Jurkat, Clone E6-1 (cell line): ENCODE results near the gene SEMA6B.
"Not testable (repeated sequence)": the region's sequence is repeated elsewhere in the genome, so short reads cannot be mapped to it uniquely, and the experiment has no call there.

ENCODE experiments used
- DNase-seq: peaks from one replicate; pipeline ENCODE4 v3.0.0-alpha.2; 2011; ENCODE audit warnings: low read depth, low spot score
- H3K4me3 ChIP-seq: 2 replicates; pipeline ENCODE4 v1.5.1; 2011; ENCODE audit warnings: mild to moderate bottlenecking, low read length, control low read depth, moderate library complexity

Gene SEMA6B

DNA sequence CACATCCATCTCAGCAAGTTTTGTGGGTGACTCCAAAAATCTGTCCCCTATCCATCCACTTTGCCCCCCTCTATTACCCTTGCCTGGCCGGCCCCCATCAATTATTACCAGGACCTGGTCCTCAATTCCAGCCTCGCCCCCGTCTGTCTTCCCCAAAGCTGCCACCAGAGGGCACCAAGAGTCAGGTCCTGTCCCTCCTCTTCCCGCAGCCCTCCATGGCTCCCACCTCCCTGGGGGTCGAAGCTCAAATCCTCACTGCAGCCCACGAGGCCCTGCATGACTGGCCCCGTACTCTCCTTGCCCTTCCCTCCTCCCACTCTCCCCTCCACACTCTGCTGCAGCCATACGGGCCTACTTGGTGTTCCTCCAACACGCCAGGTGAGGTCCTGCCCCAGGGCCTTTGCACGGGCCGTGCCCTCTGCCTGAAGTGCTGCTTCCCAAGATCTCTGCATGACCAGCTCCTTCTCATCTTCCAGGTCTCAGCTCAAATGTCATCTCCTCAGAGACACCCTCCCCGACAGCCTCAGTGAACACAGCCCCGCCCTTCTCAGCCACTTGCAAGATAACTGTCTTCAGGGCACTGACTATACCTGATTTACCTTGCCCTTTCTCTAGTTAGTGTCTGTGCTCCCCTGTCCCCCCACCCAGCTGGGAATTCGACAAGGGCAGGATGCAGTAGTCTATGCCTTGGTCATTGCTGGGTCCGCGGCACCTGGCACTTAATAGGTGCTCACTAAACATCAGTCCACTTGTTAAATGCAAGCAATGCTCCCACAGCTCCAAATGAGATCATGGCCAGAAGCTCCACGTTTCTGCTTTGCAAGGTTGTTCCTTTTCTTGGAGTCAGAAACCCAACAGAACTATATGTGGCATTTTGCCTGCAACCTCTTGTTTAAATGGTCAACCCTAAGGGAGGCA, 16.8 kb upstream of the SEMA6B start:
- no peak overlapping the region for H3K4me3 ChIP-seq
- DNase-seq, result peak; percentile 20

DNA sequence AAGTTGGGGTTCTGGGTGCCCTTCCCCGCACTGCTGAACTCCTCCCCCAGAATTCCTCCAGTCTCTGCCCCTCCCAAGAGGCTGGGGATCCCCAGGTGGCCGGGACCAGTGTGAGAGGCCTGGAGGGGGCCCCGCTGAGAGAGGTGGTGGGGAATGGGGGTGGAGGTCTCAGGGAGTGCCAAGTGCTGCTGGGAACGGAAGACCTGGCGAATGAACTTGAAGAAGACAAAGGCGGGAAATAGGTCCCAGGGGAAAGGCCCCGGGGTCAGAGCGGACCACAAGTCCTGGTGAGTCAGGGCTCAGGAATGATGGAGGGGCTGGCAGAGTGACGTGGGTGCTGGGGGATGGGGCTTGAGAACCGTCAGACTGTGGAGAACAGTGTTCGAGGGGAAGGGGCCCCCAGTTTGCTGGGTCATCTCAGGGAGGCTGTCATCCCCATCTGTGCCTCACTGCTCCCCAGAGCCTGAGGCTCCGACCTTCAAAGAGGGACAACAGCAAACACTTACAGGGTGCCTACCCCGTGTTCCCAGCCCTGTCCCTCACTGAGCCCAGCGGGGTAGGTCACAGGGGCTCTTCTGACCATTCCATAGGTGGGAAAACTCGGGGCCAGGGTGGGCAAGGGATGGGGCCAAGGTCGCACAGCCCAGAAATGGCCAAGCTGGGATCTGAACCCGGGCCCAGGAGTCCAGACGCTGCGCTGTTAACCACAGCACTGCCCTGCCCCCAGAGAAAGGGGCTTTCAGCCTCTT, 16.0 kb upstream of the SEMA6B start:
- DNase-seq, result no peak

DNA sequence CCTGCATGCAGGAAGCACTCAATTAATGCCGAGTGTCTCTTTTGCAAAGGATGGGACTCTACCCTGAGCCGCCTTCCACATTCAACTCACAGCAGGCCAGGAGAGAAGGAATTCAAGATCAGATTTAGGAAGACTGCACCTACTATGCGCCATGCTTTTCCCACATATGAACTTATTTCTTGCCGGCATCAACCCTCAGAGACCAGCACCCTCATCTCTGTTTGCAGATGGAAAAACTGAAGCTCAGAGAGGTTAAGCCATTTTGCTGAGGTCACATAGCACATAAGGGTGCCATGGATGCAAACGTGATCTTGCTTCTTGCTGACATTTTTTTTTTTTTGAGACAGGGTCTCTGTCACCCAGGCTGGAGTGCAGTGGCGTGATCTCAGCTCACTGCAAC, 14.2 kb upstream of the SEMA6B start:
- no peak for DNase-seq
- no peak overlapping the region for H3K4me3 ChIP-seq

More for the DNA sequence above, 16.0 kb upstream of the SEMA6B start:
- H3K4me3 ChIP-seq, result no peak overlapping the region

DNA sequence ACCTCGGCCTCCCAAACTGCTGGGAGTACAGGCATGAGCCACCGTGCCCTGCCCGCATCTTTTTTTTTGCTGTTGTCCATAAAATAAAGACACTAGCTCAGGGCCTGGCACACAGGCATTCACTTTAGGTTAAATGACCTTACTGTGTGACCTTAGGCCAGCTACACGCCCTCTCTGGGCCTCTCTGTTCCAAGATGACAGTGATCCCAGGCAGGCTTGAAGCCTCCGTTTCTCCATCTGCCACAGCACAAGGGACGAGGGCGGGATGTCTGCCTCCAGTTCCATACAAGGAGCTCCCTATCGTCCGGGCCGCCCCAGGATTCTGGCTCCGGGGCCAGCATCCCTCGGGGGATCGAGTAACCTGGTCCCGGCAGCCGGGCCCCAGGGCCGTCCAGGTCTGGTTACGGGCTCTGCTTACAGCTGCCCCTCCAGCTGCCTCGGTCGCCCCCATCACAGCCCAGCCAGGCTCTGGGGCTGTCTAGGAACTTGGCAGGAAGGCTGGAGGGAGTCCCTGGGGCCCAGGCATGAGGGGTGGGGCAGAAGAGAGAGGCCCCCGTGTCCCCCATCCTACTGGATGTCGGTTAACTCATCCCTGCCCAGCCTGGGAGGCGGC, 11.9 kb upstream of the SEMA6B start:
- H3K4me3 ChIP-seq, result no peak overlapping the region
- no peak for DNase-seq

DNA sequence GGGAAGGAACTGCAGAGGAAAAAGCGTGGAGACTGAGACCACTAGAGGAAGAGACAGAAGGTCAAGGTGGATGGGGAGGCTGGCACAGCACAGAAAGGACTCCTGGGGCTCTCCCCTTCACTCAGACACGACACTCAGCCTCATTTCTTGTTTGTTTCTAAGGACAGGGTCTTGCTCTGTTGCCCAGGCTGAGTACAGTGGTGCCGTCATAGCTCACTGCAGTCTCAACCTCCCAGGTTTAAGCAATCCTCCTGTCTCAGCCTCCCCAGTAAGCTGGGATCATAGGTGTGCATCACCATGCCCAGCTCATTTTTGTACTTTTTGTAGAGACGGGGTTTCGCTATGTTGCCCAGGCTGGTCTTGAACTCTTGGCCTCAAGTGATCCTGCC, 11.4 kb upstream of the SEMA6B start:
- no peak overlapping the region for H3K4me3 ChIP-seq
- no peak for DNase-seq

DNA sequence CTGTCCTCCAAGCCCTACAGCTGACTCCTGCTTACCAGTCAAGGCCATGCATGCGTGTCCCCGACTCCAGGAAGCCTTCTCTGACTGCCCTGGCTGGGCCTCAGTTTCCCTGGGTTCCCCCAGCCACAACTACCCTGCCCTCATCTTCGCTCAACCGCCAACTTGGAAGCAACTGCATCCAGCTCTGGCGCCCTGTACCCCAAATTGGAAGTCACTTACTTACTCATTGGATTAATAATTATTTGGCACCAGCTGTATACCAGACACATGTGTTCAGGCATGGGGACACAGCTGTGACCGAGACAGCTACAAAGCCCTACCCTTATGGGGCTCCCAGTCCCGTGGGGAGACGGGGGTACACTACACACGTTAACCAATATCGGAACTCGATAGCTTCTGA, 10.9 kb upstream of the SEMA6B start:
- H3K4me3 ChIP-seq, result no peak overlapping the region
- no peak for DNase-seq

DNA sequence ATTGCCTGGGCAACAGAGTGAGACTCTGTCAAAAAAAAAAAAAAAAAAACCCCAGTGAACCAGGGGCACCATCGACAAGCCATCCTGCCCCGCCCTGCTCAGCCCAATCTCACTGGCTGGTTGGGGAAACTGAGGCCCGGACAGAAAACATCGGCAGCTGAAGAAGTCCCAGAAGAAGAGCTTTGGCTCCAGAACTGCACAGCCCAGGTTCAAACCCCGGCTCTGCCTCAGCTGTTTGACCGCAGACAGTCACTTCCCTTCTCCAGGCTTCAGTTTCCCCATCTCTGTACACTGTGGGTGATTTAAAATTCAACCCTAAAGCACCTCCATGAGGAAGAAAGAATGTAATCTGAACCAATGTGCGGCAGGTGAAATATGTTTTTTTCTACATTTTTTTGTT, 9.4 kb upstream of the SEMA6B start:
- no peak overlapping the region for H3K4me3 ChIP-seq
- no peak for DNase-seq

DNA sequence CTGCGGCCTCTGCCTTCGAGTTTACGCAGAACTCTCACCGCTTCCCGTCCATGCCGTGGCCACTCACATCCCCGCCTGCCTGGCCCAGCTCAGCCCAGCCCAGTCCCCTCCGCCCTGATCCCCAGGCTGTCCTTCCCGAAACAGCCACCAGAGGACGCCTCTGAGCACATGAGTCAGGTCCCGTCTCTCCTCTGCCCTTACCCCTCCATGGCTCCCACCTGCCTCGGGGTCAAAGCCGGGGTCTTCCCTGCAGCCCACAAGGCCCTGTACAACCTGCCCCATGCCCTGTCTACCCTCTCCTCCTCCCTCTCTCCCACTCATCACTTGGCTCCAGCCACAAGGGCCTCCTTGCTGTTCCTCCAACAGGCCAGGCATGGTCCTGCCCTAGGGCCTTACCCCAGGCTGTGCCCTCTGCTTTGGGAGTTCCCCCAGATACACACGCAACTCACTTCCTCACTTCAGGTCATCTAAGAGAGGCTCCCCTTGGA, 8.1 kb upstream of the SEMA6B start:
- no peak for DNase-seq
- no peak overlapping the region for H3K4me3 ChIP-seq

DNA sequence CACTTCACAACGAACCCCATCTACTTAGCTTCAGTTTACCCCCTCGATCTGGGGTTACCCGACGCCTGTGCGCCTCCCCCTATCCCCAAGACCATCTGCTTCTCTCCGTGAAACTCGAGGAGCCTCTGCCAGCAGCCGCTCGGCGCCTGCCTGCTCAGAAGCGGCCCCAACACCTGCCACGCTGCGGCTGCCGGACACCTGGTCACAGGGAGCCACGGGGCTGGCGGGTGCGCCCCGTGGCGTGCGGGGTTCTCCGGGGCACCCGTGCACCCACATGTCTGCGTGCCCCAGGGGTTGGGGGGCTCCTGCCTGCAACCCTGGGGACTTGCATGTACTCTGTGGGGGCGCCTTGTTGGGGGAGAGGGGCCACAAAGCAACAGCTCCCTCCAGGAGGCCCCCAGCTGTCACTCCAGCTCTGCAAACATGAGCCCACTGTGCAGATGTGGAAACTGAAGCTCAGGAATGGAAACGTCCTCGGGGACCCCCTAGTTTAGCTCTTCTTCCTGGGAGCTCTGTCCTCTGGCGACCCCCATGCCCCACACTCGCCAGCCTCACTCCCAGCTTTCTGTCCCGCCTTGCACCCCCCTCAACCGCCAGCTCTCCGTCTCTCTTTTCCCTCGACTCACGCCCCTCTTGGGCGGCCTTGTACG, 7.0 kb upstream of the SEMA6B start:
- no peak for DNase-seq
- no peak overlapping the region for H3K4me3 ChIP-seq

DNA sequence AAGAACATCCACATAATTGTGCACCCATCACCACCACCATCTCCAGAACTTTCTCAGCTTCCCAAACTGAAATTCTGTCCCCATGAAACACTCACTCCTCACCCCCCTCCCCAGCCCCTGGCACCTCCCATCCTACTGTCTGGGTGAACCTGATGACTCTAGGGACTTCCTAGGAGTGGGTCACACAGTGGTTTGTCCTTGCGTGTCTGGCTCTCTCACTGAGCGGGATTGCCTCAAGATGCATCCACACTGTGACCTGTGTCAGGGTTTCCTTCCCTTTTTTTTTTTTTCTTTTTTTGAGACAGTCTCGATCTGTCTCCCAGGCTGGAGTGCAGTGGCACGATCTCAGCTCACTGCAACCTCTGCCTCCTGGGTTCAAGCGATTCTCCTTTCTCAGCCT, 4.1 kb upstream of the SEMA6B start:
- not testable (repeated sequence) for DNase-seq, H3K4me3 ChIP-seq

DNA sequence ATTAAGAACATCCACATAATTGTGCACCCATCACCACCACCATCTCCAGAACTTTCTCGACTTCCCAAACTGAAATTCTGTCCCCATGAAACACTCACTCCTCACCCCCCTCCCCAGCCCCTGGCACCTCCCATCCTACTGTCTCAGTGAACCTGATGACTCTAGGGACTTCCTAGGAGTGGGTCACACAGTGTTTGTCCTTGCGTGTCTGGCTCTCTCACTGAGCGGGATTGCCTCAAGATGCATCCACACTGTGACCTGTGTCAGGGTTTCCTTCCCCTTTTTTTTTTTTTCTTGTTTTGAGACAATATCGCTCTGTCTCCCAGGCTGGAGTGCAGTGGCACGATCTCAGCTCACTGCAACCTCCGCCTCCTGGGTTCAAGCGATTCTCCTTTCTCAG, 2.6 kb upstream of the SEMA6B start:
- DNase-seq, H3K4me3 ChIP-seq: not testable (repeated sequence)

DNA sequence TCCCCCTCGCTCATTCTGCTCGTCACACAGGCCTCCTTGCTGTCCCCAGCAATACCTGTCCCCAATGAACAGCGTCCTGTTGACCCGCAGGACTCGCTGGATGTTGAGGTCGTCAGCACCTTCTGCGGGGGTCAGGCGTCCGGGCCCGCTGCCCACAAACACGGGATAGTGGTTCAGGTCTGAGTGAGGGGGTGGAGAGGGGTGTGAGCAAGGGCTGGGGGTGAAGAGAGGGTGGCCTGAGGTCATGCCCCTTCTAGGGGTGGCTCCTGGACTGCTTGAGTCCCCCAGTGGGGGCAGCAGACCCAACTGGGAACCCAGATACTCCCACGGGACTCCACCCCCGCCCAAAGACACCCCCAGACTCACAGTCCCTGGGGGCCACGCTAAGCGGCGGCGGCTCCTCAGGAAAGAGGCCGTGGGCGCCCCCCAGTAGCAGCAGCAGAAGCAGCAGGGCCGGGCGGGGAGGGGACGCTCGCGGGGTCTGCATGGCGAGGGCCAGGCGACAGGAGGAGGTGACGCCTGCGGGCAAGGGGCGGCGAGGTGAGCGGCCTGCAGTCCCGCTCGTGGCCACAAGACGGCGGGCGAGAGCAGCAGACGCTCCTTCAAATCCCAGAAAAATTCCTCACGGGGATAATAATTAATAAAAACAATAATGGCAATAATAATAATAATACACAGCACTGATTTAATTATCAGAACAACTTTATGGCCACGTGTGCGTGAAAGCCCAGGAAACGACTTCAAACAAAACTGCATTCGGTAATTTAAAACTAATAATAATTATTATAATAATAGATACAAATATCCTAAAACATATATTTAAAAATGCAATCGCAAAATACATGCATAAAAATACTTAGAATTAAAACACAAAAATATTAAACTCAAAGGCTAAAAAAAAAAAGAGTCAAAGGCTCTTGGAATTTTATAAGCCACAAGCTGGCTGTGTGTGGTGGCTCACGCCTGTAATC, 1.2 kb downstream of the SEMA6B start:
- H3K4me3 ChIP-seq, result no peak overlapping the region
- DNase-seq, result no peak

DNA sequence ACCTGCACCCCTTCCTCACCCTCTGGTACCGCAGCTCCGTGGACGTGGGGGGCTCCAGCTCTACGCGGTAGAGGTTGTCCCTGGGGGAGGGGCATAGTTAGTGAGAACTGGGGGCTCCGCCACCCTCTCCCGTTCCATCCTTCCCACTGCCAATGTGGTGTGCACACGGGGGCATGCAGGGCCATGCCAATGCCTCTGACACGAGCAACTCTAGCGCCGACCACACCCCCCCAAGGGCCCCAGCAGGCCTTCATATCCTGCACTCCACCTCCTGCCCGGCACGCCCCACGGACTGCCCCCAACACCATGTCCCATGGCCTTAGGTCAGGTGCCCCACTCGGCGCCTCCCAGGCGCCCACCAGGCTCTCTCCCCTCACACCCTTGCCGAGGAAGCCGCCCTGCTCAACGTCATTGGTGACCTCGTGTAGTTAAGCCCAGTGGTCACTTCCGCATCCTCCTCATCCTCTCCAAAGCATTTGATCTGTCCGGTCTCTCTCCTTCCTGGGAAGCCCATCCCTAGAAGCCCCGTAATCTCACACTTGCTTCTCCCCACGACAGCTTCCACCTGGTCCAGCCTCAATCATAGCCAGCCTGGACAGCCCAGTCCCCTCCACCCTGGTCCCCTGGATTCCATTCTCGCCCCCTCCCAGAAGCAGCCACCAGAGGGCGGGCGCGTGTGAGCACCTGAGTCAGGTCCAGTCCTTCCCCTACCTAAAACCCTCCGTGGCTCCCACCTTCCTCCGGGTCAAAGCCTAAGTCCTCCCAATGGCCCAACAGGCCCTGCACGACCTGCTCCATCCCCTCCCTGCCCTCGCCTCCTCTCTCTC, 2.1 kb downstream of the SEMA6B start:
- H3K4me3 ChIP-seq, result no peak overlapping the region
- DNase-seq, result no peak

DNA sequence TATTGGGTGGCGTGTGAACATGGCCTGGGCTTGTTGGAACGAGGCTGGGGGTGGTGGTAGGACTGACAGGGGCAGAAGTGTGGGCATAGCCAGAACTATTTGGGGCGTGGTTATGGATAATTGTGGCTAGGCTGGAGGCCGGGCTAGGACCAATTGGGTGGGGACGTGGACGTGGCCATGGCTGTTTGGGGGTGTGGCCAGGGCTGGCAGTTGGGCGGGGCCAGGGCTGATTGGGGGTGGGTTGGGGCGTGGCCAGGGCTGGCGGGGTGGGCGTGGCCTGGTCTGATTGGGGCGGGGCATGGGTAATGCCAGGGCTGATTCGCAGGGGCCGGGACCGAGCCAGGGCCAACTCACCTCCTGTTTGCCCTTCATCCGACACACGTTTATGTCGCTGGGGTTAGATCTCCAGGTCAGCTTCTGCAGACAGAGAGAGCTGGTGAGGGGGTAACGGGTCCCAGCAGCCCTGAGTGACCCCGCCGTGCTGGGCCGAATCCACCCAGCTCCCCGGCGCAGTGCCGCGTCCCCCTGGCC, 2.8 kb downstream of the SEMA6B start:
- peak; percentile 15 for DNase-seq
- H3K4me3 ChIP-seq, result no peak overlapping the region

DNA sequence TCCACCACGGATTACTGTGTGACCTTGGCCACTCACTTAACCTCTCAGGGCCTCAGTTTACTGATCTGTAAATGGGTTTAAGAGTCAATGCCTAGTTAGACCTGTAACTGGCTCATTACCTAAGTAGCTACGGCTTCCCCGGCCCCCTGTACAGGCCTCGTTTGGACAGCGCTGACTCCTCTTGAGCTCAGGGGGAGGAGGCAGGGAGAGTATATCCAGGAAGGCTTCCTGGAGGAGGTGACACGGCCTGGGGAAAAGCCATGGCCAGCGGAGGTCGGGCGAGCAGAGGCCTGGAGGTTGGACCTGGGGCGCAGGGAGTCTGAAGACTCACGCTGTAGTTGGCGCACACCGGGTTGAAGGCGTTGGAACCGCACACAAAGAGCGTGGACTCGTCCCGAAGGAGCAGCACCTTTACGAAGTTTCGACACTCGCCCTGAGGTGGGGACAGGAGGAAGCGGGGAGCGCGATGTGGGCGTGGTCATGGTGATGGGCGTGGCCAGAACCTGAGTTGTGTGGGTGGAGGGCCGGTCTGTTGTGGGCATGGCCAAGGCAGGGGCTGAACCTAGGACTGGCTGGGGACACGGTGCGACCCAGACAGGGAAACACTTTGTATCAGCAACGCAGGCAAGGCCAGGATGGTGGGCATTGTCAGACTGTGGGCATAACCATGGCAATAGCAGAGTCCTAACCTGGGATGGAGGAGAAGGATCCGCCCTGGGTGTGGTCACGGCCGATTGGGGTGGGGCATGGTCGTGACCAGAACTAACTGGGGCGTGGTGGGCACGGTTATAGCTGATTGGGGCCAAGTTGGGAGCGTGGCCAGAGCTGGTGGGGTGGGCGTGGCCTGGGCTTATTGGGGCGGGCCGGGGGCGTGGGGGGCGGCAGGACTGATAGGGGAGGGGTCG, 3.6 kb downstream of the SEMA6B start:
- peak; percentile 15 for DNase-seq
- H3K4me3 ChIP-seq, result no peak overlapping the region

DNA sequence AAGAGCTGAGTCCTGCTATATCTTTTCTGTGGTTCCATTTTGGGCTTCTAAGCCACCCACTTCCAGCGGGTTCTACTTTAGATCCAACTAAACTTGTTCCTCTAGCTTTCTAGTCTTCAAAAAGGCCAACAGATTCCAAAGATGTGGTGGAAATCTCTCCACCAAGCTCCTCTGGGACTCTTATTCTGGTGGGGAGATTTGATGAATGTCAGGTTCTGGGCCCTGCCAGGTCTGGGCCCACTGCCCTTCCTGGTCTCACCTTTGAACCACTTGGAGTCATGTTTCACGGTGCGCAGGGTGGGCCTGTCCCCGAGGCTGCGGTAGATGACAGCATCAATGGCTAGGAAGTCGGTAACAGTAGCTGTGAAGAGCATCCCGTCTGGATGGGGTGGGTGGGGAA, 4.8 kb downstream of the SEMA6B start:
- DNase-seq, result no peak
- H3K4me3 ChIP-seq, result no peak overlapping the region
